A549 (cell line): ENCODE data around the gene DISC1.

Source experiments
- GATA3 ChIP-seq: IDR thresholded peaks from 2 replicates; pipeline ENCODE4 v1.6.1; 2012; ENCODE audit warnings: borderline replicate concordance
- POLR2A ChIP-seq: IDR thresholded peaks from 2 replicates; pipeline ENCODE4 v1.6.1; 2012; ENCODE audit warnings: mild to moderate bottlenecking, low read length
- RAD21 ChIP-seq, 2 experiments: fragments of >200 bp in 1 of 2; sonication (Bioruptor Twin) in 1 of 2; formaldehyde crosslinking in 1 of 2; IDR thresholded peaks in 1 of 2; conservative IDR thresholded peaks in 1 of 2; 2 replicates in 1 of 2; 3 replicates in 1 of 2; pipeline ENCODE4 v1.6.1; 2012 to 2018; ENCODE audit warnings: inconsistent platforms in 1 of 2
- SMC3 ChIP-seq: fragments of >200 bp; sonication (Bioruptor Twin); formaldehyde crosslinking; IDR thresholded peaks from 3 replicates; pipeline ENCODE4 v1.6.1; 2018; ENCODE audit warnings: inconsistent platforms
- TFCP2L1 ChIP-seq: fragments of 250-450 bp; sonication (Bioruptor Pico); IDR thresholded peaks from 2 replicates; pipeline ENCODE4 v1.5.0; 2021; ENCODE audit warnings: mild to moderate bottlenecking
- TF ChIP-seq, protein P1 (sequence below): fragments of 250-450 bp; sonication (Bioruptor Pico); IDR thresholded peaks from 2 replicates; pipeline ENCODE4 v1.5.0; 2021; ENCODE audit warnings: mild to moderate bottlenecking, moderate library complexity, borderline replicate concordance
- TF ChIP-seq, protein P2 (sequence below): fragments of >200 bp; sonication (Bioruptor Twin); formaldehyde crosslinking; IDR thresholded peaks from 3 replicates; pipeline ENCODE4 v1.5.1; 2016
- TF ChIP-seq, protein P3 (sequence below): fragments of 450-650 bp; IDR thresholded peaks from 2 replicates; pipeline ENCODE4 v1.6.1; 2014; ENCODE audit warnings: antibody characterized with exemption

DNA sequence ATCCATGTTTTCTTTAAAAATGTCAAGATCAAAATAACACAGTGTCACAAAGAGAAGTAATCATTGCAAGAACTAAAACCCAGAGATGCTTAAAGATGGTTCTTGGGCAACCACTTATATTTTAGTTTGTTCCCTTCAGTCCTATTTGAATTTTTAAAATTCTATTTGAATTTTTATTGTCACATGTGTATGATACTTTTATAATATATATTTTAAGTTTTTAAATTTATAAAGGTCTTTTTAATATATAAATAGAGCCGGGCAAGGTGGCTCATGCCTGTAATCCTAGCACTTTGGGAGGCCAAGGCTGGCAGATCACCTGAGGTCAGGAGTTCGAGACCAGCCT, 22.3 kb upstream of the DISC1 start:
- TF ChIP-seq RAD21 (conservative IDR thresholded peaks at IDR 0.05 in 1 of 2, IDR thresholded peaks at IDR 0.05 in 1 of 2) (no peak), POLR2A (no peak), TFCP2L1 (CRISPR knock-in tag) (no peak), SMC3 (no peak), GATA3 (no peak)
- TF ChIP-seq, protein P1, sequence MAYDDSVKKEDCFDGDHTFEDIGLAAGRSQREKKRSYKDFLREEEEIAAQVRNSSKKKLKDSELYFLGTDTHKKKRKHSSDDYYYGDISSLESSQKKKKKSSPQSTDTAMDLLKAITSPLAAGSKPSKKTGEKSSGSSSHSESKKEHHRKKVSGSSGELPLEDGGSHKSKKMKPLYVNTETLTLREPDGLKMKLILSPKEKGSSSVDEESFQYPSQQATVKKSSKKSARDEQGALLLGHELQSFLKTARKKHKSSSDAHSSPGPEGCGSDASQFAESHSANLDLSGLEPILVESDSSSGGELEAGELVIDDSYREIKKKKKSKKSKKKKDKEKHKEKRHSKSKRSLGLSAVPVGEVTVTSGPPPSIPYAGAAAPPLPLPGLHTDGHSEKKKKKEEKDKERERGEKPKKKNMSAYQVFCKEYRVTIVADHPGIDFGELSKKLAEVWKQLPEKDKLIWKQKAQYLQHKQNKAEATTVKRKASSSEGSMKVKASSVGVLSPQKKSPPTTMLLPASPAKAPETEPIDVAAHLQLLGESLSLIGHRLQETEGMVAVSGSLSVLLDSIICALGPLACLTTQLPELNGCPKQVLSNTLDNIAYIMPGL (CRISPR knock-in tag) = no peak
- TF ChIP-seq, protein P2, sequence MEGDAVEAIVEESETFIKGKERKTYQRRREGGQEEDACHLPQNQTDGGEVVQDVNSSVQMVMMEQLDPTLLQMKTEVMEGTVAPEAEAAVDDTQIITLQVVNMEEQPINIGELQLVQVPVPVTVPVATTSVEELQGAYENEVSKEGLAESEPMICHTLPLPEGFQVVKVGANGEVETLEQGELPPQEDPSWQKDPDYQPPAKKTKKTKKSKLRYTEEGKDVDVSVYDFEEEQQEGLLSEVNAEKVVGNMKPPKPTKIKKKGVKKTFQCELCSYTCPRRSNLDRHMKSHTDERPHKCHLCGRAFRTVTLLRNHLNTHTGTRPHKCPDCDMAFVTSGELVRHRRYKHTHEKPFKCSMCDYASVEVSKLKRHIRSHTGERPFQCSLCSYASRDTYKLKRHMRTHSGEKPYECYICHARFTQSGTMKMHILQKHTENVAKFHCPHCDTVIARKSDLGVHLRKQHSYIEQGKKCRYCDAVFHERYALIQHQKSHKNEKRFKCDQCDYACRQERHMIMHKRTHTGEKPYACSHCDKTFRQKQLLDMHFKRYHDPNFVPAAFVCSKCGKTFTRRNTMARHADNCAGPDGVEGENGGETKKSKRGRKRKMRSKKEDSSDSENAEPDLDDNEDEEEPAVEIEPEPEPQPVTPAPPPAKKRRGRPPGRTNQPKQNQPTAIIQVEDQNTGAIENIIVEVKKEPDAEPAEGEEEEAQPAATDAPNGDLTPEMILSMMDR = no peak
- TF ChIP-seq, protein P3, sequence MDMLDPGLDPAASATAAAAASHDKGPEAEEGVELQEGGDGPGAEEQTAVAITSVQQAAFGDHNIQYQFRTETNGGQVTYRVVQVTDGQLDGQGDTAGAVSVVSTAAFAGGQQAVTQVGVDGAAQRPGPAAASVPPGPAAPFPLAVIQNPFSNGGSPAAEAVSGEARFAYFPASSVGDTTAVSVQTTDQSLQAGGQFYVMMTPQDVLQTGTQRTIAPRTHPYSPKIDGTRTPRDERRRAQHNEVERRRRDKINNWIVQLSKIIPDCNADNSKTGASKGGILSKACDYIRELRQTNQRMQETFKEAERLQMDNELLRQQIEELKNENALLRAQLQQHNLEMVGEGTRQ = no peak
